GM23248 (cell line): ENCODE measurements around the gene TMTC1.

Source experiments
- EZH2 ChIP-seq: fragments of 200-600 bp; sonication (generic); IDR thresholded peaks from 2 replicates; pipeline ENCODE4 v1.6.1; 2018; ENCODE audit warnings: antibody characterized with exemption, mild to moderate bottlenecking; ENCODE audit not compliant: insufficient read depth, poor library complexity, severe bottlenecking
- EZH2phosphoT487 ChIP-seq: fragments of 200-600 bp; sonication (generic); IDR thresholded peaks from 2 replicates; pipeline ENCODE4 v1.6.1; 2018; ENCODE audit warnings: antibody characterized with exemption, moderate library complexity, mild to moderate bottlenecking, low read depth; ENCODE audit not compliant: insufficient read depth

GRCh38 chr12:29589851-29590250 is 193.9 kb downstream of the TMTC1 start:
- no peak for TF ChIP-seq EZH2
- no peak for TF ChIP-seq EZH2phosphoT487
